HG02938 (cell line): ENCODE measurements around the gene THBD.

ENCODE experiments used
- ATAC-seq: cut with Tn5 transposase; IDR thresholded peaks from one replicate; pipeline ENCODE4 v1.9.1; 2021; ENCODE audit warnings: mild to moderate bottlenecking, moderate library complexity; ENCODE audit not compliant: unreplicated experiment

THBD gene

GRCh38 chr20:23049201-23050075 lies at the start of gene THBD:
Gene THBD (minus strand): TSS chr20:23049672. CDS start chr20:23049504, 168 bp downstream.
- ATAC-seq: no peak

- ATAC-seq: no peak
These were observed 48.4 kb upstream of the THBD start for GRCh38 chr20:23097636-23098580.

GRCh38 chr20:23096986-23097520 lies 47.6 kb upstream of the THBD start:
- no peak for ATAC-seq

- ATAC-seq: no peak
These were observed 46.6 kb upstream of the THBD start for GRCh38 chr20:23096097-23096496.

- no peak for ATAC-seq
These were observed 46.0 kb upstream of the THBD start for GRCh38 chr20:23095499-23095898.

GRCh38 chr20:23094927-23095326 lies 45.5 kb upstream of the THBD start:
- ATAC-seq: no peak

- no peak for ATAC-seq
These were observed 44.9 kb upstream of the THBD start for GRCh38 chr20:23094213-23094896.

GRCh38 chr20:23093613-23094012 lies 44.1 kb upstream of the THBD start:
- ATAC-seq: no peak

- no peak for ATAC-seq
These were observed 43.5 kb upstream of the THBD start for GRCh38 chr20:23092861-23093495.

GRCh38 chr20:23092384-23092756 lies 42.9 kb upstream of the THBD start:
- no peak for ATAC-seq

GRCh38 chr20:23091721-23092383 lies 42.4 kb upstream of the THBD start:
- ATAC-seq: no peak

GRCh38 chr20:23090878-23091277 lies 41.4 kb upstream of the THBD start:
- no peak for ATAC-seq

- ATAC-seq: no peak
These were observed 40.7 kb upstream of the THBD start for GRCh38 chr20:23090147-23090546.

GRCh38 chr20:23088866-23089265 lies 39.4 kb upstream of the THBD start:
- no peak for ATAC-seq

- ATAC-seq: no peak
These were observed 38.2 kb upstream of the THBD start for GRCh38 chr20:23087587-23088251.

- no peak for ATAC-seq
These were observed 37.5 kb upstream of the THBD start for GRCh38 chr20:23086931-23087411.

GRCh38 chr20:23086056-23086566 lies 36.6 kb upstream of the THBD start, which contains the start of gene CD93:
Gene CD93 (minus strand): TSS chr20:23086324. CDS start chr20:23086192, 132 bp downstream.
- no peak for ATAC-seq

GRCh38 chr20:23085436-23086055 lies 36.1 kb upstream of the THBD start:
- no peak for ATAC-seq
